H9 (cell line): ENCODE data around the gene EYA4. TPM values are rescaled to one million over a fixed set of nuclear protein-coding genes. Genes with fewer than 3 reads are reported as not detected.

Experiments used
- DNase-seq: peaks from one replicate; pipeline ENCODE4 v3.0.0-alpha.2; 2017
- H2AFZ ChIP-seq: one replicate; pipeline ENCODE4 v1.6.1; 2013; ENCODE audit warnings: mild to moderate bottlenecking, low read length, control low read depth, moderate library complexity
- H2AK5ac ChIP-seq: 2 replicates; pipeline ENCODE4 v1.6.1; 2013; ENCODE audit warnings: low read length, control low read depth, mixed read lengths; ENCODE audit not compliant: insufficient read length
- H2BK120ac ChIP-seq: one replicate; pipeline ENCODE4 v1.6.1; 2013; ENCODE audit warnings: low read depth, mild to moderate bottlenecking, low read length, control low read depth, inconsistent platforms; ENCODE audit not compliant: poor library complexity, severe bottlenecking
- H2BK12ac ChIP-seq: 2 replicates; pipeline ENCODE4 v1.6.1; 2013; ENCODE audit warnings: low read length, control low read depth, mixed read lengths, low read depth; ENCODE audit not compliant: insufficient read length
- H2BK15ac ChIP-seq: 2 replicates; pipeline ENCODE4 v1.6.1; 2013; ENCODE audit warnings: low read depth, low read length, control low read depth
- H2BK20ac ChIP-seq: one replicate; pipeline ENCODE4 v1.6.1; 2013; ENCODE audit warnings: low read depth, mild to moderate bottlenecking, low read length, control low read depth, inconsistent platforms; ENCODE audit not compliant: poor library complexity, severe bottlenecking
- H2BK5ac ChIP-seq: 2 replicates; pipeline ENCODE4 v1.6.1; 2013; ENCODE audit warnings: low read length, control low read depth, mixed read lengths; ENCODE audit not compliant: insufficient read length
- H3K14ac ChIP-seq: 2 replicates; pipeline ENCODE4 v1.6.1; 2013; ENCODE audit warnings: low read length, control low read depth; ENCODE audit not compliant: insufficient read depth
- H3K18ac ChIP-seq: 2 replicates; pipeline ENCODE4 v1.6.1; 2013; ENCODE audit warnings: low read depth, mild to moderate bottlenecking, mixed read lengths, low read length, control low read depth; ENCODE audit not compliant: insufficient read length
- H3K23ac ChIP-seq: 2 replicates; pipeline ENCODE4 v1.6.1; 2013; ENCODE audit warnings: low read length, control low read depth, mixed read lengths, low read depth; ENCODE audit not compliant: insufficient read length
- H3K23me2 ChIP-seq: 2 replicates; pipeline ENCODE4 v1.6.1; 2013; ENCODE audit warnings: low read depth, mild to moderate bottlenecking, mixed read lengths, low read length, control low read depth; ENCODE audit not compliant: insufficient read length, poor library complexity, severe bottlenecking
- H3K27ac ChIP-seq: 2 replicates; pipeline ENCODE4 v1.5.1; 2013; ENCODE audit warnings: low read length, control low read depth, mixed read lengths, low read depth; ENCODE audit not compliant: insufficient read length
- H3K27me3 ChIP-seq: 2 replicates; pipeline ENCODE4 v1.6.1; 2013; ENCODE audit warnings: low read length, control low read depth, inconsistent platforms; ENCODE audit not compliant: insufficient read depth
- H3K4ac ChIP-seq: 2 replicates; pipeline ENCODE4 v1.6.1; 2013; ENCODE audit warnings: low read depth, mild to moderate bottlenecking, control low read depth, inconsistent platforms, low read length, moderate library complexity
- H3K4me1 ChIP-seq: 2 replicates; pipeline ENCODE4 v1.6.1; 2013; ENCODE audit warnings: low read length, control low read depth, inconsistent platforms; ENCODE audit not compliant: insufficient read depth
- H3K4me2 ChIP-seq: 2 replicates; pipeline ENCODE4 v1.6.1; 2013; ENCODE audit warnings: low read length, control low read depth, mixed read lengths; ENCODE audit not compliant: insufficient read length, insufficient read depth
- H3K56ac ChIP-seq: 2 replicates; pipeline ENCODE4 v1.6.1; 2013; ENCODE audit warnings: low read depth, mild to moderate bottlenecking, mixed read lengths, low read length, control low read depth; ENCODE audit not compliant: insufficient read length
- H3K79me1 ChIP-seq: 2 replicates; pipeline ENCODE4 v1.6.1; 2013; ENCODE audit warnings: low read depth, mild to moderate bottlenecking, moderate library complexity, low read length, control low read depth, inconsistent platforms; ENCODE audit not compliant: insufficient read depth, poor library complexity, severe bottlenecking
- H3K79me2 ChIP-seq: 2 replicates; pipeline ENCODE4 v1.6.1; 2013; ENCODE audit warnings: low read length, control low read depth, inconsistent platforms; ENCODE audit not compliant: insufficient read depth
- H3K9ac ChIP-seq: 2 replicates; pipeline ENCODE4 v1.6.1; 2013; ENCODE audit warnings: low read length, control low read depth, mixed read lengths; ENCODE audit not compliant: insufficient read length; ENCODE audit errors: extremely low read depth
- H3K9me3 ChIP-seq: one replicate; pipeline ENCODE4 v1.6.1; 2013; ENCODE audit warnings: low read depth, low read length, inconsistent platforms; ENCODE audit not compliant: control insufficient read depth
- H3T11ph ChIP-seq: one replicate; pipeline ENCODE4 v1.6.1; 2013; ENCODE audit warnings: mild to moderate bottlenecking, low read length, control low read depth, inconsistent platforms
- H4K20me1 ChIP-seq: one replicate; pipeline ENCODE4 v1.6.1; 2013; ENCODE audit not compliant: control insufficient read depth, insufficient read length, insufficient read depth
- H4K5ac ChIP-seq: 2 replicates; pipeline ENCODE4 v1.6.1; 2013; ENCODE audit warnings: low read depth, mild to moderate bottlenecking, mixed read lengths, low read length, control low read depth; ENCODE audit not compliant: insufficient read length
- H4K8ac ChIP-seq: replicated peaks from 2 replicates; pipeline ENCODE4 v1.6.1; 2013; ENCODE audit warnings: low read length, control low read depth, mixed read lengths, low read depth; ENCODE audit not compliant: insufficient read length
- H4K91ac ChIP-seq: 2 replicates; pipeline ENCODE4 v1.6.1; 2013; ENCODE audit warnings: low read depth, mild to moderate bottlenecking, moderate library complexity, mixed read lengths, low read length, control low read depth; ENCODE audit not compliant: insufficient read length
- H3K27ac Mint-ChIP-seq, 3 experiments: 2 replicates in 2 of 3; 3 replicates in 1 of 3; pipeline ENCODE4 v1.8.0; 2020 to 2021; ENCODE audit warnings: mixed read lengths in 3 of 3, mild to moderate bottlenecking in 1 of 3, moderate library complexity in 1 of 3
- H3K27me3 Mint-ChIP-seq: 2 replicates; pipeline ENCODE4 v1.8.0; 2021; ENCODE audit warnings: low read depth, mild to moderate bottlenecking, moderate library complexity, mixed read lengths
- H3K36me3 Mint-ChIP-seq, 3 experiments: 2 replicates in 2 of 3; 3 replicates in 1 of 3; pipeline ENCODE4 v1.8.0; 2020 to 2021; ENCODE audit warnings: low read depth in 3 of 3, mixed read lengths in 3 of 3; ENCODE audit not compliant: insufficient read depth in 1 of 3
- H3K4me1 Mint-ChIP-seq, 2 experiments: 2 replicates each; pipeline ENCODE4 v1.8.0; 2020; ENCODE audit warnings: mixed read lengths in 2 of 2
- H3K4me3 Mint-ChIP-seq, 2 experiments: 2 replicates in 1 of 2; 3 replicates in 1 of 2; pipeline ENCODE4 v1.8.0; 2020 to 2021; ENCODE audit warnings: mild to moderate bottlenecking in 2 of 2, mixed read lengths in 2 of 2, moderate library complexity in 1 of 2
- H3K9me3 Mint-ChIP-seq, 2 experiments: 2 replicates in 1 of 2; 3 replicates in 1 of 2; pipeline ENCODE4 v1.8.0; 2020; ENCODE audit warnings: mild to moderate bottlenecking in 2 of 2, mixed read lengths in 2 of 2, moderate library complexity in 1 of 2
- CTCF ChIP-seq: fragments of 200-600 bp; sonication (generic); conservative IDR thresholded peaks from 3 replicates; pipeline ENCODE4 v1.8.0; 2021; ENCODE audit warnings: antibody characterized with exemption, mild to moderate bottlenecking
- WGBS: extraction: QIAGEN DNeasy Blood & Tissue Kit; methylation state at CpG from one replicate; pipeline ENCODE4 v1.1.7; 2013; ENCODE audit warnings: missing lambda C conversion rate, low lambda C conversion rate, mixed read lengths; ENCODE audit not compliant: insufficient read length; ENCODE audit errors: extremely low coverage; 5-methylcytosine and 5-hydroxymethylcytosine counted together
- total RNA-seq: library from RNA; stranded (reverse); gene quantifications from 2 replicates; pipeline ENCODE4 v1.2.1, GENCODE V29; 2021

The EYA4 gene
- total RNA-seq, 1 experiment from 2014 or later, result 0.26 TPM

- Histone ChIP-seq H3K4me2 (no peak overlapping the region), H3K9me3 (no peaks in the 10 kb centered on the region), H2BK20ac (no peak overlapping the region), H2BK5ac (no peak overlapping the region), H2BK12ac (no peak overlapping the region), H3K79me1 (no peaks in the 10 kb centered on the region), H3K23me2 (no peaks in the 10 kb centered on the region), H2BK15ac (no peak overlapping the region), H2BK120ac (no peak overlapping the region), H3K9ac (no peak overlapping the region), H3K27me3 (no peaks in the 10 kb centered on the region), H2AK5ac (no peak overlapping the region), H2AFZ (no peak overlapping the region), H4K8ac (no peak overlapping the region), H3K18ac (no peak overlapping the region), H3K23ac (no peak overlapping the region), H4K91ac (no peak overlapping the region), H3T11ph (no peak overlapping the region), H4K5ac (no peak overlapping the region), H3K79me2 (no peaks in the 10 kb centered on the region), H3K4ac (no peak overlapping the region), H3K27ac (no peak overlapping the region), H3K56ac (no peak overlapping the region), H3K14ac (no peak overlapping the region), H3K4me1 (no peaks in the 10 kb centered on the region), H4K20me1 (no peaks in the 10 kb centered on the region)
- H3K36me3 Mint-ChIP-seq, result no peaks in the 10 kb centered on the region
- no peak for TF ChIP-seq CTCF
- no peak overlapping the region for H3K4me3 Mint-ChIP-seq
- H3K27ac Mint-ChIP-seq, result no peak overlapping the region
- peaks cover 0 to 3% of the 10 kb centered on the region in 2 experiments; a peak in 1 of 4 replicates for H3K4me1 Mint-ChIP-seq
- no peak for DNase-seq
- WGBS, result no CpG with 5 or more reads among the region's 3 CpGs
- H3K27me3 Mint-ChIP-seq, result no peaks in the 10 kb centered on the region
- H3K9me3 Mint-ChIP-seq, result no peaks in the 10 kb centered on the region
Observed at GRCh38 chr6:133505681-133506080, 264.5 kb downstream of the EYA4 start.
